DND-41 (cell line): Measurements from ENCODE around the gene ST6GALNAC2.

Source experiments
- ATAC-seq: fragments of 200-7000 bp; cut with Tn5 transposase; 3 replicates; pipeline ENCODE4 v1.9.1; 2021; ENCODE audit warnings: low read depth; ENCODE audit not compliant: insufficient read depth
- DNase-seq: peaks from one replicate; pipeline ENCODE4 v3.0.0-alpha.2; 2020
- H2AFZ ChIP-seq: 2 replicates; pipeline ENCODE4 v1.6.0; 2012; ENCODE audit warnings: low read depth, low read length
- H3K27ac ChIP-seq: 2 replicates; pipeline ENCODE4 v1.5.1; 2012; ENCODE audit warnings: low read length, inconsistent platforms
- H3K27me3 ChIP-seq: fragments of 200-600 bp; sonication (generic); 2 replicates; pipeline ENCODE4 v1.6.0; 2012; ENCODE audit warnings: low read length, mild to moderate bottlenecking, inconsistent platforms; ENCODE audit not compliant: insufficient read depth, poor library complexity
- H3K36me3 ChIP-seq: 2 replicates; pipeline ENCODE4 v1.5.1; 2012; ENCODE audit warnings: low read length, inconsistent platforms; ENCODE audit not compliant: insufficient read depth
- H3K4me1 ChIP-seq: 2 replicates; pipeline ENCODE4 v1.5.1; 2012; ENCODE audit warnings: mild to moderate bottlenecking, low read length; ENCODE audit not compliant: insufficient read depth
- H3K4me2 ChIP-seq: 2 replicates; pipeline ENCODE4 v1.6.0; 2012; ENCODE audit warnings: mild to moderate bottlenecking, moderate library complexity, low read length, inconsistent platforms; ENCODE audit not compliant: insufficient read depth
- H3K4me3 ChIP-seq, 2 experiments: fragments of 200-600 bp in 1 of 2; shearing (Covaris generic) in 1 of 2; 2 replicates each; pipeline ENCODE4 v1.5.1; 2012 to 2016; ENCODE audit warnings: inconsistent platforms in 2 of 2, low read length in 2 of 2, mild to moderate bottlenecking in 2 of 2, low read depth in 1 of 2, moderate library complexity in 1 of 2
- H3K79me2 ChIP-seq: 2 replicates; pipeline ENCODE4 v1.6.0; 2012; ENCODE audit warnings: low read length, inconsistent platforms; ENCODE audit not compliant: insufficient read depth
- H3K9ac ChIP-seq: 2 replicates; pipeline ENCODE4 v1.6.0; 2012; ENCODE audit warnings: low read depth, mild to moderate bottlenecking, inconsistent platforms, low read length, moderate library complexity
- H3K9me3 ChIP-seq: 2 replicates; pipeline ENCODE4 v1.5.1; 2012; ENCODE audit warnings: low read length, moderate library complexity, mild to moderate bottlenecking, inconsistent platforms; ENCODE audit not compliant: insufficient read depth, severe bottlenecking
- H4K20me1 ChIP-seq: 2 replicates; pipeline ENCODE4 v1.6.0; 2012; ENCODE audit warnings: low read length; ENCODE audit not compliant: insufficient read depth
- CTCF ChIP-seq: IDR thresholded peaks from 2 replicates; pipeline ENCODE4 v1.5.1; 2012; ENCODE audit warnings: borderline replicate concordance, low read length, moderate library complexity, mild to moderate bottlenecking; ENCODE audit not compliant: poor library complexity, severe bottlenecking; ENCODE audit errors: extremely low read depth
- EZH2 ChIP-seq: IDR thresholded peaks from 3 replicates; pipeline ENCODE4 v1.6.1; 2012; ENCODE audit warnings: borderline replicate concordance, low read depth, mild to moderate bottlenecking, moderate library complexity, low read length, inconsistent platforms; ENCODE audit not compliant: severe bottlenecking

The ST6GALNAC2 gene

GRCh38 chr17:76626442-76626841 is 40.8 kb upstream of the ST6GALNAC2 start:
- no peak overlapping the region for H2AFZ ChIP-seq
- H3K79me2 ChIP-seq: no peaks in the 10 kb centered on the region
- DNase-seq: no peak
- no peak for TF ChIP-seq EZH2
- no peak for TF ChIP-seq CTCF
- no peak for ATAC-seq
- no peaks in the 10 kb centered on the region for H3K27me3 ChIP-seq
- no peaks in the 10 kb centered on the region for H3K9me3 ChIP-seq
- H4K20me1 ChIP-seq: no peaks in the 10 kb centered on the region
- H3K4me3 ChIP-seq: no peak overlapping the region
- H3K27ac ChIP-seq: no peak overlapping the region
- H3K36me3 ChIP-seq: no peaks in the 10 kb centered on the region
- no peaks in the 10 kb centered on the region for H3K4me1 ChIP-seq
- no peak overlapping the region for H3K4me2 ChIP-seq
- no peak overlapping the region for H3K9ac ChIP-seq

- no peaks in the 10 kb centered on the region for H3K79me2 ChIP-seq
- no peak overlapping the region for H3K4me2 ChIP-seq
- no peak overlapping the region for H3K9ac ChIP-seq
- no peaks in the 10 kb centered on the region for H3K9me3 ChIP-seq
- H3K36me3 ChIP-seq: no peaks in the 10 kb centered on the region
- no peak for ATAC-seq
- H2AFZ ChIP-seq: no peak overlapping the region
- H3K27ac ChIP-seq: no peak overlapping the region
- TF ChIP-seq CTCF (no peak), EZH2 (no peak)
- no peaks in the 10 kb centered on the region for H3K27me3 ChIP-seq
- no peak for DNase-seq
- H3K4me1 ChIP-seq: no peaks in the 10 kb centered on the region
- H3K4me3 ChIP-seq: no peak overlapping the region
- H4K20me1 ChIP-seq: no peaks in the 10 kb centered on the region
Measured at GRCh38 chr17:76625496-76625895, 39.8 kb upstream of the ST6GALNAC2 start.

- Histone ChIP-seq H3K9me3 (no peaks in the 10 kb centered on the region), H3K4me2 (no peak overlapping the region), H3K36me3 (no peaks in the 10 kb centered on the region), H2AFZ (no peak overlapping the region), H3K9ac (no peak overlapping the region), H3K79me2 (no peaks in the 10 kb centered on the region), H3K4me1 (no peaks in the 10 kb centered on the region), H3K4me3 (no peak overlapping the region), H4K20me1 (no peaks in the 10 kb centered on the region), H3K27ac (no peak overlapping the region), H3K27me3 (no peaks in the 10 kb centered on the region)
- DNase-seq (peak; percentile 74), ATAC-seq (peak; percentile 99)
- TF ChIP-seq EZH2 (no peak), CTCF (peak; percentile 87)
Measured at GRCh38 chr17:76623271-76624146, 37.8 kb upstream of the ST6GALNAC2 start.
